GM23338 (cell line): ENCODE data around the gene LRTM2. TPM values are rescaled to one million over a fixed set of nuclear protein-coding genes. Genes with fewer than 3 reads are reported as not detected.
A peak's percentile ranks its signal among the peaks of the same experiment; 100 is the strongest.

Experiments
- ATAC-seq: fragments of 200-7000 bp; cut with Tn5 transposase; 3 replicates; pipeline ENCODE4 v1.9.1; 2020
- DNase-seq: peaks from one replicate; pipeline ENCODE4 v3.0.0-alpha.2; 2015; ENCODE audit warnings: low spot score
- H2AFZ ChIP-seq: fragments of 200-600 bp; sonication (generic); 2 replicates; pipeline ENCODE4 v1.8.0; 2016; ENCODE audit warnings: antibody characterized with exemption, mild to moderate bottlenecking, moderate library complexity
- H3F3A ChIP-seq: fragments of 200-600 bp; sonication (generic); replicated peaks from 2 replicates; pipeline ENCODE4 v1.8.0; 2017; ENCODE audit warnings: antibody characterized with exemption, mixed run types, low read depth
- H3K27ac ChIP-seq: fragments of 200-600 bp; sonication (generic); 2 replicates; pipeline ENCODE4 v1.6.1; 2016; ENCODE audit warnings: low read depth
- H3K27me3 ChIP-seq: fragments of 200-600 bp; sonication (generic); 2 replicates; pipeline ENCODE4 v1.8.0; 2016; ENCODE audit warnings: mild to moderate bottlenecking, mixed run types, moderate library complexity; ENCODE audit not compliant: insufficient read depth
- H3K36me3 ChIP-seq: fragments of 200-600 bp; sonication (generic); 2 replicates; pipeline ENCODE4 v1.8.0; 2016; ENCODE audit warnings: mild to moderate bottlenecking; ENCODE audit not compliant: insufficient read depth
- H3K4me1 ChIP-seq: fragments of 200-600 bp; sonication (generic); 2 replicates; pipeline ENCODE4 v1.8.0; 2016; ENCODE audit warnings: mild to moderate bottlenecking, moderate library complexity; ENCODE audit not compliant: insufficient read depth
- H3K4me2 ChIP-seq: fragments of 200-600 bp; sonication (generic); 2 replicates; pipeline ENCODE4 v1.7.1; 2017; ENCODE audit warnings: mixed run types
- H3K4me3 ChIP-seq: fragments of 200-600 bp; sonication (generic); 2 replicates; pipeline ENCODE4 v1.6.1; 2016; ENCODE audit warnings: mixed run types
- H3K79me2 ChIP-seq: fragments of 200-600 bp; sonication (generic); replicated peaks from 2 replicates; pipeline ENCODE4 v1.8.0; 2017; ENCODE audit warnings: mild to moderate bottlenecking; ENCODE audit not compliant: insufficient read depth
- H3K9me2 ChIP-seq: fragments of 200-600 bp; sonication (generic); 2 replicates; pipeline ENCODE4 v1.8.0; 2017; ENCODE audit not compliant: insufficient read depth
- H4K20me1 ChIP-seq: fragments of 200-600 bp; sonication (generic); replicated peaks from 2 replicates; pipeline ENCODE4 v1.8.0; 2017; ENCODE audit warnings: mild to moderate bottlenecking; ENCODE audit not compliant: insufficient read depth
- H3K27ac Mint-ChIP-seq: 2 replicates; pipeline ENCODE4 v1.8.0; 2020; ENCODE audit warnings: inconsistent platforms, mild to moderate bottlenecking, moderate library complexity, mixed read lengths
- H3K27me3 Mint-ChIP-seq: 3 replicates; pipeline ENCODE4 v1.8.0; 2022; ENCODE audit warnings: low read depth, mild to moderate bottlenecking, moderate library complexity, mixed read lengths, inconsistent platforms; ENCODE audit not compliant: insufficient read depth, poor library complexity
- H3K36me3 Mint-ChIP-seq: 3 replicates; pipeline ENCODE4 v1.8.0; 2021; ENCODE audit warnings: low read depth, mild to moderate bottlenecking, inconsistent platforms, moderate library complexity, mixed read lengths
- H3K4me1 Mint-ChIP-seq: 3 replicates; pipeline ENCODE4 v1.8.0; 2020; ENCODE audit warnings: mild to moderate bottlenecking, inconsistent platforms, mixed read lengths
- H3K4me3 Mint-ChIP-seq: 3 replicates; pipeline ENCODE4 v1.8.0; 2021; ENCODE audit warnings: moderate library complexity, mild to moderate bottlenecking, inconsistent platforms, mixed read lengths
- H3K9me3 Mint-ChIP-seq: 3 replicates; pipeline ENCODE4 v1.8.0; 2020; ENCODE audit warnings: moderate library complexity, mild to moderate bottlenecking, inconsistent platforms, mixed read lengths
- CREB1 ChIP-seq: fragments of 250-450 bp; sonication (Bioruptor Pico); IDR thresholded peaks from 2 replicates; pipeline ENCODE4 v1.5.0; 2020; ENCODE audit warnings: low read depth, mild to moderate bottlenecking, moderate library complexity
- EZH2 ChIP-seq: fragments of 200-600 bp; sonication (generic); IDR thresholded peaks from one replicate; pipeline ENCODE4 v1.8.0; 2017; ENCODE audit warnings: antibody characterized with exemption, mild to moderate bottlenecking, low read depth; ENCODE audit not compliant: unreplicated experiment
- EZH2phosphoT487 ChIP-seq: fragments of 200-600 bp; sonication (generic); IDR thresholded peaks from one replicate; pipeline ENCODE4 v1.8.1; 2018; ENCODE audit warnings: antibody characterized with exemption; ENCODE audit not compliant: unreplicated experiment
- JUNB ChIP-seq: IDR thresholded peaks from one replicate; pipeline ENCODE4 v1.6.1; 2016; ENCODE audit warnings: antibody characterized with exemption; ENCODE audit not compliant: unreplicated experiment
- NANOG ChIP-seq: IDR thresholded peaks from 2 replicates; pipeline ENCODE4 v1.6.1; 2016; ENCODE audit warnings: antibody characterized with exemption, borderline replicate concordance
- POLR2AphosphoS5 ChIP-seq: IDR thresholded peaks from 2 replicates; pipeline ENCODE4 v1.6.1; 2016; ENCODE audit warnings: antibody characterized with exemption, low read depth
- REST ChIP-seq: IDR thresholded peaks from one replicate; pipeline ENCODE4 v1.6.1; 2018; ENCODE audit warnings: antibody characterized with exemption; ENCODE audit not compliant: unreplicated experiment
- ZNF114 ChIP-seq: fragments of 250-450 bp; sonication (Bioruptor Pico); IDR thresholded peaks from 2 replicates; pipeline ENCODE4 v1.5.0; 2020; ENCODE audit warnings: mild to moderate bottlenecking, moderate library complexity
- polyA plus RNA-seq: library from polyadenylated mRNA; unstranded; fragments of >200 nt; fragmentation: Nextera tagmentation; extraction: Ambion mirVana; gene quantifications from 2 replicates; pipeline ENCODE4 v1.2.1, GENCODE V29; 2016
- total RNA-seq: library from RNA; depleted of rRNA; stranded (reverse); fragments of >200 nt; shearing (Covaris generic); gene quantifications from 2 replicates; pipeline ENCODE4 v1.2.3, GENCODE V29; 2014
- TF ChIP-seq, protein P1 (sequence below): IDR thresholded peaks from 2 replicates; pipeline ENCODE4 v1.6.1; 2016; ENCODE audit warnings: antibody characterized with exemption

Gene LRTM2
- total and polyA plus RNA-seq, 2 experiments from 2014 or later, result 0.08 TPM; not detected in 1

- TF ChIP-seq EZH2phosphoT487 (no peak), JUNB (no peak), NANOG (no peak), EZH2 (no peak), POLR2AphosphoS5 (no peak), REST (no peak)
- TF ChIP-seq, protein P1, sequence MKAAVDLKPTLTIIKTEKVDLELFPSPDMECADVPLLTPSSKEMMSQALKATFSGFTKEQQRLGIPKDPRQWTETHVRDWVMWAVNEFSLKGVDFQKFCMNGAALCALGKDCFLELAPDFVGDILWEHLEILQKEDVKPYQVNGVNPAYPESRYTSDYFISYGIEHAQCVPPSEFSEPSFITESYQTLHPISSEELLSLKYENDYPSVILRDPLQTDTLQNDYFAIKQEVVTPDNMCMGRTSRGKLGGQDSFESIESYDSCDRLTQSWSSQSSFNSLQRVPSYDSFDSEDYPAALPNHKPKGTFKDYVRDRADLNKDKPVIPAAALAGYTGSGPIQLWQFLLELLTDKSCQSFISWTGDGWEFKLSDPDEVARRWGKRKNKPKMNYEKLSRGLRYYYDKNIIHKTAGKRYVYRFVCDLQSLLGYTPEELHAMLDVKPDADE, result no peak
Measured at GRCh38 chr12:1808036-1808797, 12.1 kb upstream of the LRTM2 start (continued).

GRCh38 chr12:1808798-1809480 is 11.4 kb upstream of the LRTM2 start:
- Histone ChIP-seq H3F3A (no peaks in the 10 kb centered on the region), H3K79me2 (no peaks in the 10 kb centered on the region), H3K4me2 (no peak overlapping the region), H2AFZ (0 out of 2 replicates have a peak overlapping the region, but pooled peaks have one; percentile 5), H3K9me2 (no peaks in the 10 kb centered on the region), H3K4me1 (no peaks in the 10 kb centered on the region), H3K36me3 (no peaks in the 10 kb centered on the region), H4K20me1 (no peaks in the 10 kb centered on the region), H3K27ac (no peak overlapping the region), H3K27me3 (no peaks in the 10 kb centered on the region), H3K4me3 (no peak overlapping the region)
- Mint-ChIP-seq H3K4me1 (no peaks in the 10 kb centered on the region; the same call in 1 of the 3 replicates), H3K27me3 (peaks cover 6% of the 10 kb centered on the region), H3K4me3 (no peak overlapping the region), H3K9me3 (no peaks in the 10 kb centered on the region), H3K27ac (no peak overlapping the region), H3K36me3 (no peaks in the 10 kb centered on the region)
- no peak for ATAC-seq
- TF ChIP-seq EZH2phosphoT487, result no peak
- no peak for TF ChIP-seq ZNF114 (CRISPR knock-in tag)
- TF ChIP-seq JUNB, result no peak
- no peak for TF ChIP-seq NANOG
- no peak for TF ChIP-seq CREB1 (CRISPR knock-in tag)
- no peak for TF ChIP-seq EZH2
- no peak for TF ChIP-seq POLR2AphosphoS5
- TF ChIP-seq, protein P1, result no peak
- DNase-seq, result no peak
